Fibroblast of lung (primary cell): ENCODE measurements around the gene PTPN2.

ENCODE experiments used
- EZH2 ChIP-seq: IDR thresholded peaks from 2 replicates; pipeline ENCODE4 v1.5.1; 2012; ENCODE audit warnings: low read length, control low read depth, mild to moderate bottlenecking; ENCODE audit errors: missing control alignments
- TF ChIP-seq, protein P1 (sequence below), 2 donors: IDR thresholded peaks in 1 of 2; conservative IDR thresholded peaks in 1 of 2; 1 replicate in 1 of 2; 2 replicates in 1 of 2; pipeline ENCODE4 v1.5.1; 2011 to 2012; ENCODE audit warnings: low read length in 2 of 2, control low read depth in 1 of 2, inconsistent platforms in 1 of 2, low read depth in 1 of 2, mild to moderate bottlenecking in 1 of 2

DNA sequence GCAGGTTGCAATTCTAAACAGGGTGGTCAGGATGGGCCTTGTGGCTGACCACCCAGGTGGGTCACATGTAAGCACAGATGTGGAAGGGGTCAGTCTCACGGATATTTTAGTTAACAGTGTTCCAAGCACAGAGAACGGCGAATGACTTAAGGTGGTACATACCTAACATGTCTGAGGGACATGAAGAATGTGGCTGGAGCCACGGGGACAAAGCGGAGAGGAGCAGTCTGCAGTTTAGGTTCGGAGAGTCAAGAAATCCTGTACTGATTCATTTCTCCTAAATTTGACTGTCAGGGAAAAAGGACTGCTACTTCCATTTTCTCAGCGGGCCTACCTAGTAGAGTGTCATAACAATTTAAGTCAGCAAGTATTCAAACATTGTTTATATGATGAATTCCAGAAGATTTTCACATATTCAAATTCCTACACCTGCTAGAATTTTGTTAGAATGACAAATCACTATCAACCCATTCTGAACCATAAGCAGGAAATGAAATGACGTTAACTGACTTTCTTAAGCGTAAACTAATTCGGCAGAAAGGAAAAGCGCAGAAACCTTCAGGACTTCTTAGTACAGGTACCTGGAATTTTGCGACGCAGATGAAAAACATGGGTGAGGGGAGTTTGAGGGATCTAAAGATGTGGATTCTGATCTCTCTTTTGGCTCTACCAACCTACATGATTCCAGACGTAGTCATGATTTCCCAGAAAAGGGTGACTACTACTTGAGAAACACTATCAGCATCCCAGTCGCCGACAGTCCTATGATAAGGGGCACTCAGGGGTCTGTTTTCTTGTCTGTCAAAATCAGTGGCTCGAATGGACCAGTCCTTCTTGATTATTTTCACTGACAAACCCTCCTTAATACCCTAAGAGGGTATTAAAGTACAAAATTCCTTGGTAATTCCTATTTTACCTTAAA, 41.3 kb downstream of the PTPN2 start:
- TF ChIP-seq EZH2 = no peak
- TF ChIP-seq, protein P1, sequence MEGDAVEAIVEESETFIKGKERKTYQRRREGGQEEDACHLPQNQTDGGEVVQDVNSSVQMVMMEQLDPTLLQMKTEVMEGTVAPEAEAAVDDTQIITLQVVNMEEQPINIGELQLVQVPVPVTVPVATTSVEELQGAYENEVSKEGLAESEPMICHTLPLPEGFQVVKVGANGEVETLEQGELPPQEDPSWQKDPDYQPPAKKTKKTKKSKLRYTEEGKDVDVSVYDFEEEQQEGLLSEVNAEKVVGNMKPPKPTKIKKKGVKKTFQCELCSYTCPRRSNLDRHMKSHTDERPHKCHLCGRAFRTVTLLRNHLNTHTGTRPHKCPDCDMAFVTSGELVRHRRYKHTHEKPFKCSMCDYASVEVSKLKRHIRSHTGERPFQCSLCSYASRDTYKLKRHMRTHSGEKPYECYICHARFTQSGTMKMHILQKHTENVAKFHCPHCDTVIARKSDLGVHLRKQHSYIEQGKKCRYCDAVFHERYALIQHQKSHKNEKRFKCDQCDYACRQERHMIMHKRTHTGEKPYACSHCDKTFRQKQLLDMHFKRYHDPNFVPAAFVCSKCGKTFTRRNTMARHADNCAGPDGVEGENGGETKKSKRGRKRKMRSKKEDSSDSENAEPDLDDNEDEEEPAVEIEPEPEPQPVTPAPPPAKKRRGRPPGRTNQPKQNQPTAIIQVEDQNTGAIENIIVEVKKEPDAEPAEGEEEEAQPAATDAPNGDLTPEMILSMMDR (conservative IDR thresholded peaks at IDR 0.05 in 1 of 2, IDR thresholded peaks at IDR 0.05 in 1 of 2; ENCODE audit: low read depth in 1 of 2, low read length in 2 of 2) = no peak
